ENCODE data around the gene KRT32. TPM values are rescaled to one million over a fixed set of nuclear protein-coding genes. Genes with fewer than 3 reads are reported as not detected.

Gene KRT32
- total RNA-seq, 1 donor from 2014 or later, result not detected

DNA sequence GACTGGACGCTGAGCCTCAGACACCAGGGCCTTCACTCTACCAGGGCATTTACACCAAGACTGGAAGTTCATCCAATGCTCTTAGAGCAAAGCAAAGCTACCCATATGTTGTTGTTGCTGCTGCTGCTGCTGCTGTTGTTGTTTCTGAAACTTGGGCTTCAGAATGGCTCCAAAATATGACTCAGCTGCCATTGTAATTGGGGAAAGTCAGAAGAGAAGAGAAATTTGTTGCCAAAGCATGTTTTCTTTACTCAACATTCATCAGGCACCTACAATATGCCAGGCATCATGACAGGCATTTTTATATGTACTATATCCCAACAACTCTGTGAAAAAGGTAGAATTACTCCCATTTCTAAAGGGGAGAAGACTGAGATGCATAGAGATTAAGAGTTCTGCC lies 11.9 kb downstream of the KRT32 start:
- DNase-seq (ENCODE audit: extremely low spot score in 2 of 2), result no peak
- peaks cover 36% of the 10 kb centered on the region for H3K4me1 ChIP-seq
- TF ChIP-seq, protein P1, sequence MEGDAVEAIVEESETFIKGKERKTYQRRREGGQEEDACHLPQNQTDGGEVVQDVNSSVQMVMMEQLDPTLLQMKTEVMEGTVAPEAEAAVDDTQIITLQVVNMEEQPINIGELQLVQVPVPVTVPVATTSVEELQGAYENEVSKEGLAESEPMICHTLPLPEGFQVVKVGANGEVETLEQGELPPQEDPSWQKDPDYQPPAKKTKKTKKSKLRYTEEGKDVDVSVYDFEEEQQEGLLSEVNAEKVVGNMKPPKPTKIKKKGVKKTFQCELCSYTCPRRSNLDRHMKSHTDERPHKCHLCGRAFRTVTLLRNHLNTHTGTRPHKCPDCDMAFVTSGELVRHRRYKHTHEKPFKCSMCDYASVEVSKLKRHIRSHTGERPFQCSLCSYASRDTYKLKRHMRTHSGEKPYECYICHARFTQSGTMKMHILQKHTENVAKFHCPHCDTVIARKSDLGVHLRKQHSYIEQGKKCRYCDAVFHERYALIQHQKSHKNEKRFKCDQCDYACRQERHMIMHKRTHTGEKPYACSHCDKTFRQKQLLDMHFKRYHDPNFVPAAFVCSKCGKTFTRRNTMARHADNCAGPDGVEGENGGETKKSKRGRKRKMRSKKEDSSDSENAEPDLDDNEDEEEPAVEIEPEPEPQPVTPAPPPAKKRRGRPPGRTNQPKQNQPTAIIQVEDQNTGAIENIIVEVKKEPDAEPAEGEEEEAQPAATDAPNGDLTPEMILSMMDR (IDR thresholded peaks at IDR 0.05), result no peak
- TF ChIP-seq POLR2AphosphoS5 (IDR thresholded peaks at IDR 0.05; ENCODE audit: insufficient read depth in 1 of 2, low read depth in 1 of 2), result no peak
- TF ChIP-seq POLR2A (IDR thresholded peaks at IDR 0.05), result no peak

DNA sequence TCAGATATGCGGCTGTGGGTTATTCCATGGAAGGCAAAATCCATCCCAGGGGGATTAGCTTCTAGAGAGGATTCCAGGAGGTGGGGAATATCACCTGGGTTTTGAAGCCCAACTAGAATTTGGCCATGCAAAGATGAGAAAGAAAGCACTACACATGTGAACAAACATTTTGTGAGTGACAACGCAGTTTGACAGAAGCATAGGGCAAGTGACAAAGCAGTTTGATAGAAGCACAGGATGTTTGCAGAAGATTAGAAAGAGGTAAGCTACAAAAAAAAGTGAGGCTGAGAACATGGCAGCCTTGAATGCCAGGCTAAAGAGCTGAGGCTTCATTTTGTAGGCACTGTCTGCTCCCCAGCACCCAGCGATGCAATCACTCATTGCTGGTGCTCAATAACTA lies 14.1 kb downstream of the KRT32 start:
- DNase-seq (ENCODE audit: extremely low spot score in 2 of 2), result no peak
- Histone ChIP-seq H3K27me3 (no peaks in the 10 kb centered on the region), H3K27ac (no peak overlapping the region), H3K9me3 (no peaks in the 10 kb centered on the region), H3K4me1 (peaks cover 43% of the 10 kb centered on the region), H3K4me3 (no peak overlapping the region), H3K36me3 (no peaks in the 10 kb centered on the region)
- intact Hi-C loops (cut with DNase I), result no loop called here
- TF ChIP-seq POLR2A (IDR thresholded peaks at IDR 0.05), result no peak
- TF ChIP-seq POLR2AphosphoS5 (IDR thresholded peaks at IDR 0.05; ENCODE audit: insufficient read depth in 1 of 2, low read depth in 1 of 2), result no peak
- TF ChIP-seq, protein P1 (IDR thresholded peaks at IDR 0.05), result no peak

More for the DNA sequence above, 11.9 kb downstream of the KRT32 start:
- H3K9me3 ChIP-seq, result no peaks in the 10 kb centered on the region
- H3K27me3 ChIP-seq, result no peaks in the 10 kb centered on the region
- no peaks in the 10 kb centered on the region for H3K36me3 ChIP-seq
- no peak overlapping the region for H3K27ac ChIP-seq
- intact Hi-C loops (cut with DNase I), result no loop called here
- no peak overlapping the region for H3K4me3 ChIP-seq

DNA sequence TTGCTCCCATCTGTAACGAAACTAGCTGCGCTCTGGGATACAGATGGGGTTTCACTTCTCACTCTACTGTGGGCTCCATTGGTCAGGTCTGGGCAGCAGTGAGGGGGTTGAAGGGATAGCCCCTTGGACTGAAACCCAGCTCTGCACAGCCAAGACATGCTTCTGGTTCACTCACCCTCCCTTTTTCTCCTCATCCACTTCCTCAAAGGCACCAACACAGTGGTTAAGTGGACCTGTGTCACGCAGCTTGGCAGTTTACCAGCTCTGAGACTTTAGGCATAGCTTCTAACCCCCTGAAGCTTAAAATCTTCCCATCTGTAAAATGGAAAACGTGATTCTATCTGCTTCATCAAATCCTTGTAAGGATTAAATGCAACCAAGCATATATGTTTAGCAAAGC lies 14.9 kb downstream of the KRT32 start:
- H3K27me3 ChIP-seq, result no peaks in the 10 kb centered on the region
- H3K4me3 ChIP-seq, result no peak overlapping the region
- intact Hi-C loops (cut with DNase I), result no loop called here
- no peak overlapping the region for H3K27ac ChIP-seq
- peaks cover 36% of the 10 kb centered on the region for H3K4me1 ChIP-seq
- no peaks in the 10 kb centered on the region for H3K36me3 ChIP-seq
- H3K9me3 ChIP-seq, result no peaks in the 10 kb centered on the region
- TF ChIP-seq, protein P1 (IDR thresholded peaks at IDR 0.05), result no peak
- no peak for TF ChIP-seq POLR2AphosphoS5 (IDR thresholded peaks at IDR 0.05; ENCODE audit: insufficient read depth in 1 of 2, low read depth in 1 of 2)
- DNase-seq (ENCODE audit: extremely low spot score in 2 of 2), result peak in 1 of 2 donors; percentile 40

DNA sequence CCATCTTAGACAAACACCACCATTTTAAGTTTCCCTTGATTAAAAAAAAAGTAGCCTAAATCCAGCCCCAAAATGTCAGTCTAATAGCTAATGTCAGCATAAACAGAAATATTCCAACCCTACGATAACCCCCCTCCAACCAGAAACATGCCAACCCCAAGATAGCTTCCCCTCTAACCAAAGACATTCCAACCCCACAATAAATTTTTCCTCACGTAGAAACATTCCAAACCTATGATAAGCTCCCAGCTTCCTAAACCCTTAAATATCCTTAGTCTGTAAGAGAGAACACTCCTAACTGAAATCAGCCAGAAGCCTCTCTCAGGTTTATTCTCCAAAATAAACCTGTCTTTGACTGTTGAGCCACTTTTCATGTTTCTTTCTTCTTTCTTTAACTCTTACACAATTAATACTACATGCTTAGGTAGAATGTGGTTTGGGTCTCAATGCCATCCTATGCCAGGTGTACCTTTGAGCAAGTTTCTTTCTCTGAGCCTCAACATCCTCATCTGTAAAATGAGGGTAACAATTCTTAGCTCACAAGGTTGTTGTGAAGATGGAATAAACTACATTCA lies 15.9 kb downstream of the KRT32 start:
- Histone ChIP-seq H3K36me3 (no peaks in the 10 kb centered on the region), H3K4me1 (peaks cover 26% of the 10 kb centered on the region), H3K4me3 (no peak overlapping the region), H3K27ac (no peak overlapping the region), H3K9me3 (no peaks in the 10 kb centered on the region), H3K27me3 (no peaks in the 10 kb centered on the region)
- TF ChIP-seq, protein P1 (IDR thresholded peaks at IDR 0.05), result no peak
- no peak for TF ChIP-seq POLR2A (IDR thresholded peaks at IDR 0.05)
- TF ChIP-seq POLR2AphosphoS5 (IDR thresholded peaks at IDR 0.05; ENCODE audit: insufficient read depth in 1 of 2, low read depth in 1 of 2), result no peak
- DNase-seq (ENCODE audit: extremely low spot score in 2 of 2), result no peak
- intact Hi-C loops (cut with DNase I), result no loop called here

DNA sequence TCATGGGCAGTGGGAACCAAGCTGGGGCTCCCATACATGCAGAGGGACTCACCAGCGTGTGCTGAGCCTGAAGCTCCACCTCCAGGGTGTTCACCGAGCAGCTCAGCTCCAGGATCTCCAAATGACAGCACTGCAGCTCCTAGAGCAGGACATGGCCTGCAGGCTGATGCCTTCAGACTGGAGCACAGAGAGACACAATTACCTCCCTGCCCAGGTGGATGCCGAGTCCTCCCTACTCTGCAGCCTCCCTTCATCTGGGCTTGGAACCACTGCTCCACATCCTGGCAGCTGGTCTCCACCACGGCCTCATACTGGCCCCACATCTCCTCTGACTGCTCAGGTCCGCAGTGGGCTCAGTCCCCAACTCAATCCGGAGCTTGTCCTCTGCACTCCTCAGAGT lies 18.2 kb downstream of the KRT32 start:
- Histone ChIP-seq H3K9me3 (no peaks in the 10 kb centered on the region), H3K36me3 (no peaks in the 10 kb centered on the region), H3K27me3 (no peaks in the 10 kb centered on the region), H3K4me1 (peaks cover 10% of the 10 kb centered on the region), H3K4me3 (no peak overlapping the region), H3K27ac (peak overlapping the region; percentile 13)
- TF ChIP-seq POLR2AphosphoS5 (IDR thresholded peaks at IDR 0.05; ENCODE audit: insufficient read depth in 1 of 2, low read depth in 1 of 2), result no peak
- TF ChIP-seq, protein P1 (IDR thresholded peaks at IDR 0.05), result no peak
- TF ChIP-seq POLR2A (IDR thresholded peaks at IDR 0.05), result no peak
- intact Hi-C loops (cut with DNase I), result no loop called here
- DNase-seq (ENCODE audit: extremely low spot score in 2 of 2), result peak in 1 of 2 donors; percentile 74

Data from vagina (tissue), 2 donors.